H1 (cell line): ENCODE measurements around the gene DENND2C. TPM values are rescaled to one million over a fixed set of nuclear protein-coding genes. Genes with fewer than 3 reads are reported as not detected.

Experiments
- CTCF ChIA-PET: fragments of 300-600 bp; sonication (Branson Sonifier 250); formaldehyde crosslinking; loops from one replicate; lab custom pipeline; 2021; ENCODE audit not compliant: partially characterized antibody; lab: Charles Lee
- POLR2A ChIA-PET: fragments of 300-600 bp; sonication (Branson Sonifier 250); formaldehyde crosslinking; loops from one replicate; lab custom pipeline; 2021; ENCODE audit warnings: inconsistent platforms; ENCODE audit not compliant: partially characterized antibody; lab: Charles Lee
- DNase-seq, 2 experiments: peaks; one replicate each; pipeline versions ENCODE4 v3.0.0 to v3.0.0-alpha.2; 2010 to 2022; ENCODE audit warnings: low spot score in 2 of 2, low read depth in 1 of 2, mixed read lengths in 1 of 2
- FAIRE-seq: peaks from 2 replicates; lab custom pipeline; 2011; peaks lifted over from hg19 to GRCh38; lab: Jason Lieb, UNC
- H2AFZ ChIP-seq: 2 replicates; pipeline ENCODE4 v1.8.1; 2012; ENCODE audit warnings: low read length, inconsistent platforms
- H2AK5ac ChIP-seq: 2 replicates; pipeline ENCODE4 v1.6.1; 2013; ENCODE audit warnings: low read depth, low read length
- H2BK120ac ChIP-seq: replicated peaks from 2 replicates; pipeline ENCODE3; 2013; ENCODE audit warnings: low read depth, low read length, inconsistent platforms
- H2BK12ac ChIP-seq: 2 replicates; pipeline ENCODE4 v1.6.1; 2013; ENCODE audit warnings: low read depth, low read length
- H2BK15ac ChIP-seq: 2 replicates; pipeline ENCODE4 v1.6.1; 2013; ENCODE audit warnings: low read length
- H2BK20ac ChIP-seq: 2 replicates; pipeline ENCODE4 v1.6.1; 2013; ENCODE audit warnings: low read length
- H2BK5ac ChIP-seq: 2 replicates; pipeline ENCODE4 v1.6.1; 2013; ENCODE audit warnings: low read depth, low read length
- H3K14ac ChIP-seq: 2 replicates; pipeline ENCODE4 v1.6.1; 2013; ENCODE audit warnings: inconsistent platforms; ENCODE audit not compliant: insufficient read length
- H3K18ac ChIP-seq: 2 replicates; pipeline ENCODE4 v1.6.1; 2013; ENCODE audit warnings: low read length; ENCODE audit errors: extremely low read depth
- H3K23ac ChIP-seq: 2 replicates; pipeline ENCODE4 v1.6.1; 2013; ENCODE audit warnings: inconsistent platforms; ENCODE audit not compliant: insufficient read length
- H3K23me2 ChIP-seq: 2 replicates; pipeline ENCODE4 v1.6.1; 2013; ENCODE audit warnings: low read depth, low read length
- H3K27ac ChIP-seq: 2 replicates; pipeline ENCODE4 v1.6.1; 2011; ENCODE audit warnings: low read depth, low read length, inconsistent platforms
- H3K27me3 ChIP-seq, 4 experiments: replicated peaks in 1 of 4; 1 replicate in 1 of 4; 2 replicates in 3 of 4; pipeline versions ENCODE4 v1.6.1 to v1.8.1; 2011 to 2013; ENCODE audit warnings: low read length in 3 of 4, mild to moderate bottlenecking in 3 of 4, inconsistent platforms in 2 of 4, mixed read lengths in 2 of 4, moderate library complexity in 1 of 4; ENCODE audit not compliant: control insufficient read depth in 3 of 4, insufficient read depth in 3 of 4; ENCODE audit errors: extremely low read depth in 1 of 4
- H3K36me3 ChIP-seq, 4 experiments: 2 replicates each; pipeline versions ENCODE4 v1.6.1 to v1.8.1; 2011 to 2013; ENCODE audit warnings: mild to moderate bottlenecking in 4 of 4, low read length in 3 of 4, moderate library complexity in 2 of 4, control low read depth in 1 of 4, inconsistent platforms in 1 of 4; ENCODE audit not compliant: insufficient read depth in 4 of 4, control insufficient read depth in 2 of 4
- H3K4ac ChIP-seq: replicated peaks from 2 replicates; pipeline ENCODE3; 2013; ENCODE audit warnings: low read length, low read depth, mixed read lengths, inconsistent platforms; ENCODE audit not compliant: insufficient read length
- H3K4me1 ChIP-seq, 4 experiments: replicated peaks in 1 of 4; 1 replicate in 1 of 4; 2 replicates in 3 of 4; pipeline versions ENCODE4 v1.6.1 to v1.8.1; 2011 to 2013; ENCODE audit warnings: low read length in 3 of 4, inconsistent platforms in 2 of 4, mixed read lengths in 1 of 4; ENCODE audit not compliant: insufficient read depth in 4 of 4, control insufficient read depth in 3 of 4
- H3K4me2 ChIP-seq, 2 experiments: 2 replicates each; pipeline versions ENCODE4 v1.6.1 to v1.8.1; 2011 to 2013; ENCODE audit warnings: low read depth in 2 of 2, low read length in 2 of 2, control low read depth in 1 of 2, inconsistent platforms in 1 of 2, mild to moderate bottlenecking in 1 of 2; ENCODE audit not compliant: insufficient read depth in 1 of 2
- H3K4me3 ChIP-seq, 4 experiments: fragments of 200-600, 300-600 bp in 1 of 4; sonication (generic), shearing (Covaris generic), sonication (Bioruptor Twin) in 1 of 4; 2 replicates each; pipeline versions ENCODE4 v1.5.1 to v1.8.1; 2011 to 2016; ENCODE audit warnings: low read length in 4 of 4, low read depth in 3 of 4, control low read depth in 2 of 4, inconsistent platforms in 2 of 4, mild to moderate bottlenecking in 2 of 4, mixed read lengths in 1 of 4, moderate library complexity in 1 of 4; ENCODE audit not compliant: insufficient read depth in 2 of 4; ENCODE audit errors: extremely low read depth in 1 of 4
- H3K56ac ChIP-seq: replicated peaks from 2 replicates; pipeline ENCODE3; 2013; ENCODE audit warnings: low read depth, mild to moderate bottlenecking, mixed read lengths, low read length, inconsistent platforms; ENCODE audit not compliant: insufficient read length
- H3K79me1 ChIP-seq: 2 replicates; pipeline ENCODE4 v1.6.1; 2013; ENCODE audit warnings: low read depth, low read length, control low read depth
- H3K79me2 ChIP-seq, 2 experiments: 2 replicates each; pipeline versions ENCODE4 v1.6.1 to v1.8.1; 2012 to 2013; ENCODE audit warnings: low read length in 2 of 2, mild to moderate bottlenecking in 2 of 2, inconsistent platforms in 1 of 2; ENCODE audit not compliant: insufficient read depth in 2 of 2, control insufficient read depth in 1 of 2
- H3K9ac ChIP-seq, 4 experiments: replicated peaks in 1 of 4; 1 replicate in 1 of 4; 2 replicates in 3 of 4; pipeline versions ENCODE4 v1.6.1 to v1.8.1; 2011 to 2013; ENCODE audit warnings: low read depth in 3 of 4, low read length in 3 of 4, control low read depth in 2 of 4, mild to moderate bottlenecking in 2 of 4, moderate library complexity in 2 of 4, inconsistent platforms in 1 of 4; ENCODE audit errors: extremely low read depth in 1 of 4
- H3K9me3 ChIP-seq, 2 experiments: 2 replicates each; pipeline versions ENCODE4 v1.6.1 to v1.8.1; 2012 to 2013; ENCODE audit warnings: mild to moderate bottlenecking in 2 of 2, moderate library complexity in 2 of 2, control low read depth in 1 of 2, inconsistent platforms in 1 of 2, low read depth in 1 of 2, low read length in 1 of 2, mixed read lengths in 1 of 2; ENCODE audit not compliant: insufficient read depth in 2 of 2
- H4K20me1 ChIP-seq, 2 experiments: replicated peaks in 1 of 2; 2 replicates each; pipeline versions ENCODE3 to v1.8.1; 2011 to 2013; ENCODE audit warnings: inconsistent platforms in 2 of 2, low read length in 2 of 2, mild to moderate bottlenecking in 1 of 2; ENCODE audit not compliant: insufficient read depth in 2 of 2, control insufficient read depth in 1 of 2
- H4K5ac ChIP-seq: 2 replicates; pipeline ENCODE4 v1.6.1; 2013; ENCODE audit warnings: low read length, low read depth, mixed read lengths, inconsistent platforms; ENCODE audit not compliant: insufficient read length
- H4K8ac ChIP-seq: 2 replicates; pipeline ENCODE4 v1.8.0; 2013; ENCODE audit warnings: mild to moderate bottlenecking, moderate library complexity, low read length, inconsistent platforms; ENCODE audit not compliant: insufficient read depth; ENCODE audit errors: extremely low read depth
- H4K91ac ChIP-seq: replicated peaks from 2 replicates; pipeline ENCODE3; 2013; ENCODE audit warnings: low read length, mixed read lengths, inconsistent platforms; ENCODE audit not compliant: insufficient read length
- ASH2L ChIP-seq: fragments of 200-600, 300-600 bp; sonication (generic); IDR thresholded peaks from one replicate; pipeline ENCODE4 v1.7.1; 2017; ENCODE audit warnings: low read length
- BCL11A ChIP-seq, 2 experiments: IDR thresholded peaks; one replicate each; pipeline ENCODE4 v1.6.1; 2011; ENCODE audit warnings: low read depth in 2 of 2, low read length in 2 of 2, mild to moderate bottlenecking in 2 of 2
- CHD2 ChIP-seq: IDR thresholded peaks from 2 replicates; pipeline ENCODE4 v1.6.1; 2012; ENCODE audit warnings: low read length, improper control_type of control experiment
- CREB1 ChIP-seq: IDR thresholded peaks from 2 replicates; pipeline ENCODE4 v1.6.1; 2012; ENCODE audit warnings: inconsistent platforms
- GTF2F1 ChIP-seq: IDR thresholded peaks from 2 replicates; pipeline ENCODE4 v1.6.1; 2012; ENCODE audit warnings: low read depth, low read length, improper control_type of control experiment, borderline replicate concordance
- JUN ChIP-seq: IDR thresholded peaks from 2 replicates; pipeline ENCODE4 v1.6.1; 2011; ENCODE audit warnings: low read depth, mild to moderate bottlenecking, improper control_type of control experiment, low read length
- JUND ChIP-seq: IDR thresholded peaks from 2 replicates; pipeline ENCODE4 v1.6.1; 2011; ENCODE audit warnings: mild to moderate bottlenecking, improper control_type of control experiment, low read length
- RAD21 ChIP-seq, 2 experiments: IDR thresholded peaks in 1 of 2; conservative IDR thresholded peaks in 1 of 2; 2 replicates each; pipeline ENCODE4 v1.6.1; 2011; ENCODE audit warnings: low read depth in 2 of 2, low read length in 2 of 2, improper control_type of control experiment in 1 of 2, inconsistent platforms in 1 of 2, mild to moderate bottlenecking in 1 of 2, moderate library complexity in 1 of 2
- RXRA ChIP-seq: IDR thresholded peaks from 2 replicates; pipeline ENCODE4 v1.6.1; 2011; ENCODE audit warnings: low read depth, mild to moderate bottlenecking, low read length, moderate library complexity; ENCODE audit not compliant: insufficient read depth
- SIN3A ChIP-seq, 2 experiments: IDR thresholded peaks in 1 of 2; conservative IDR thresholded peaks in 1 of 2; 2 replicates each; pipeline ENCODE4 v1.6.1; 2011 to 2012; ENCODE audit warnings: low read length in 2 of 2, improper control_type of control experiment in 1 of 2, low read depth in 1 of 2, mild to moderate bottlenecking in 1 of 2
- SUZ12 ChIP-seq: fragments of 200-600 bp; sonication (generic); IDR thresholded peaks from 2 replicates; pipeline ENCODE4 v1.6.1; 2012; ENCODE audit warnings: mild to moderate bottlenecking, inconsistent platforms, low read length, moderate library complexity, mixed read lengths
- YY1 ChIP-seq: IDR thresholded peaks from 2 replicates; pipeline ENCODE4 v1.6.1; 2011; ENCODE audit warnings: low read depth, mild to moderate bottlenecking, low read length
- WGBS, 2 experiments: shearing (Covaris generic) in 1 of 2; methylation state at CpG; one replicate each; pipeline versions ENCODE4 v1.1.6 to v1.1.7; 2013 to 2015; ENCODE audit warnings: low lambda C conversion rate in 2 of 2, mixed read lengths in 2 of 2, inconsistent platforms in 1 of 2, low coverage in 1 of 2, missing lambda C conversion rate in 1 of 2; ENCODE audit not compliant: insufficient replicate concordance in 2 of 2, insufficient coverage in 1 of 2, insufficient read length in 1 of 2; ENCODE audit errors: extremely low coverage in 1 of 2, missing lambda C conversion rate in 1 of 2; 5-methylcytosine and 5-hydroxymethylcytosine counted together
- polyA plus RNA-seq, 7 experiments: library from polyadenylated mRNA; depleted of rRNA in 3 of 7; stranded (reverse) in 5 of 7; unstranded in 2 of 7; fragments of >200 nt in 5 of 7; fragments of 200-250 nt in 2 of 7; gene quantifications; 1 replicate in 5 of 7; 2 replicates in 1 of 7; 4 replicates in 1 of 7; pipeline versions ENCODE4 v1.2.1 to v1.2.3, GENCODE V29; 2011 to 2013; ENCODE audit warnings: missing spikeins in 2 of 7, mixed read lengths in 2 of 7
- total RNA-seq: library from RNA; stranded (reverse); fragmentation: NEBNext Ultra II Directional; extraction: Animal tissue kit (Norgen Biotek cat#: 25700); gene quantifications from 2 replicates; pipeline ENCODE4 v1.2.1, GENCODE V29; 2021
- TF ChIP-seq, protein P1 (sequence below): IDR thresholded peaks from 2 replicates; pipeline ENCODE4 v1.6.1; 2012; ENCODE audit warnings: low read length, inconsistent platforms

Gene DENND2C
- total and polyA plus RNA-seq, 2 of the 8 experiments (the other 6 are each of a cell fraction or from before 2014, with no cell fraction given), result 1.8 to 5.5 TPM

DNA sequence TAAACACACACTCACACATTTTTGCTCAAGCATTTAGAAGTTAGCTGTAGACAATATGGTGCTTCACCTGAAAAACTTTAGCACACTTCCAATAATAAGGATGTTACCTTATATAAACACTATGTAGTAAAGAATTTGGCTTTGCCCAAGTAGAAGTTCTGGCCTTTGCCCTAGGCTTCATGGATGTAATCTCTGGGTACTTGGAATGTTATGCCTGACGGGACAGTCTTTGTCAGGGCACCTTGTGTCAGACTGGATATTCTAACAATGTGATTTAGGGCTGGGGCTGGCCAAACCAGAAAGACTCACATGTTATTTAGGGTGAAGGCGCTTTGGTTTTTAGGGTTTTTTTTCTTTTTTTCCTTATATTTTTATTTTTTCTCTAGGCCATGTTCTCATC lies 124.1 kb downstream of the DENND2C start:
- no peak overlapping the region for H2BK12ac ChIP-seq
- no peak overlapping the region for H4K5ac ChIP-seq
- H2BK120ac ChIP-seq, result no peak overlapping the region
- no peaks in the 10 kb centered on the region for H3K36me3 ChIP-seq
- 91% methylated on average over 2 of the region's 2 CpGs; no CpG with 5 or more reads in 1 of the 2 experiments for WGBS, 2 experiments
- no peak overlapping the region for H4K91ac ChIP-seq
- H3K9ac ChIP-seq, result no peak overlapping the region
- no peak overlapping the region for H3K4me2 ChIP-seq
- H2BK20ac ChIP-seq, result no peak overlapping the region
- no peak overlapping the region for H2AK5ac ChIP-seq
- H2AFZ ChIP-seq, result no peak overlapping the region
- H3K4ac ChIP-seq, result no peak overlapping the region
- no peak for FAIRE-seq
- H3K27ac ChIP-seq, result no peak overlapping the region
- POLR2A ChIA-PET, result no interaction called here
- no peaks in the 10 kb centered on the region for H4K20me1 ChIP-seq
- no peak overlapping the region for H3K18ac ChIP-seq
- H3K79me2 ChIP-seq, result no peaks in the 10 kb centered on the region
- H3K56ac ChIP-seq, result no peak overlapping the region
- no peaks in the 10 kb centered on the region for H3K23me2 ChIP-seq
- DNase-seq, result no peak
- H3K4me3 ChIP-seq, result no peak overlapping the region
- no peak overlapping the region for H4K8ac ChIP-seq
- CTCF ChIA-PET, result interaction anchor here (1.2 kb wide), 1 partner anchor 417 kb away, joined by 3 read pairs; no protein-coding TSS in a partner anchor
- H3K23ac ChIP-seq, result no peak overlapping the region
- H3K79me1 ChIP-seq, result no peaks in the 10 kb centered on the region
- no peaks in the 10 kb centered on the region for H3K4me1 ChIP-seq
- H2BK5ac ChIP-seq, result no peak overlapping the region
- no peak overlapping the region for H2BK15ac ChIP-seq
- no peaks in the 10 kb centered on the region for H3K27me3 ChIP-seq
- no peaks in the 10 kb centered on the region for H3K9me3 ChIP-seq
- H3K14ac ChIP-seq, result no peak overlapping the region
- TF ChIP-seq RAD21 (IDR thresholded peaks at IDR 0.05 in 1 of 2, conservative IDR thresholded peaks at IDR 0.05 in 1 of 2; ENCODE audit: low read depth in 2 of 2, low read length in 2 of 2) (no peak), SUZ12 (no peak), BCL11A (IDR thresholded peaks at IDR 0.05; ENCODE audit: low read depth in 2 of 2, low read length in 2 of 2) (no peak), SIN3A (conservative IDR thresholded peaks at IDR 0.05 in 1 of 2, IDR thresholded peaks at IDR 0.05 in 1 of 2; ENCODE audit: low read depth in 1 of 2, low read length in 2 of 2) (no peak), YY1 (no peak), RXRA (no peak), ASH2L (no peak), GTF2F1 (no peak), CHD2 (no peak), JUN (no peak), CREB1 (no peak), JUND (no peak)
- TF ChIP-seq, protein P1, sequence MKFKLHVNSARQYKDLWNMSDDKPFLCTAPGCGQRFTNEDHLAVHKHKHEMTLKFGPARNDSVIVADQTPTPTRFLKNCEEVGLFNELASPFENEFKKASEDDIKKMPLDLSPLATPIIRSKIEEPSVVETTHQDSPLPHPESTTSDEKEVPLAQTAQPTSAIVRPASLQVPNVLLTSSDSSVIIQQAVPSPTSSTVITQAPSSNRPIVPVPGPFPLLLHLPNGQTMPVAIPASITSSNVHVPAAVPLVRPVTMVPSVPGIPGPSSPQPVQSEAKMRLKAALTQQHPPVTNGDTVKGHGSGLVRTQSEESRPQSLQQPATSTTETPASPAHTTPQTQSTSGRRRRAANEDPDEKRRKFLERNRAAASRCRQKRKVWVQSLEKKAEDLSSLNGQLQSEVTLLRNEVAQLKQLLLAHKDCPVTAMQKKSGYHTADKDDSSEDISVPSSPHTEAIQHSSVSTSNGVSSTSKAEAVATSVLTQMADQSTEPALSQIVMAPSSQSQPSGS, result no peak
